GM19043 (cell line): ENCODE measurements around the gene SYTL2.
"Not testable (repeated sequence)": the region's sequence is repeated elsewhere in the genome, so short reads cannot be mapped to it uniquely, and the experiment has no call there.

Experiments used
- ATAC-seq: cut with Tn5 transposase; IDR thresholded peaks from one replicate; pipeline ENCODE4 v1.9.1; 2021; ENCODE audit warnings: low read depth; ENCODE audit not compliant: unreplicated experiment

Gene SYTL2, protein sequence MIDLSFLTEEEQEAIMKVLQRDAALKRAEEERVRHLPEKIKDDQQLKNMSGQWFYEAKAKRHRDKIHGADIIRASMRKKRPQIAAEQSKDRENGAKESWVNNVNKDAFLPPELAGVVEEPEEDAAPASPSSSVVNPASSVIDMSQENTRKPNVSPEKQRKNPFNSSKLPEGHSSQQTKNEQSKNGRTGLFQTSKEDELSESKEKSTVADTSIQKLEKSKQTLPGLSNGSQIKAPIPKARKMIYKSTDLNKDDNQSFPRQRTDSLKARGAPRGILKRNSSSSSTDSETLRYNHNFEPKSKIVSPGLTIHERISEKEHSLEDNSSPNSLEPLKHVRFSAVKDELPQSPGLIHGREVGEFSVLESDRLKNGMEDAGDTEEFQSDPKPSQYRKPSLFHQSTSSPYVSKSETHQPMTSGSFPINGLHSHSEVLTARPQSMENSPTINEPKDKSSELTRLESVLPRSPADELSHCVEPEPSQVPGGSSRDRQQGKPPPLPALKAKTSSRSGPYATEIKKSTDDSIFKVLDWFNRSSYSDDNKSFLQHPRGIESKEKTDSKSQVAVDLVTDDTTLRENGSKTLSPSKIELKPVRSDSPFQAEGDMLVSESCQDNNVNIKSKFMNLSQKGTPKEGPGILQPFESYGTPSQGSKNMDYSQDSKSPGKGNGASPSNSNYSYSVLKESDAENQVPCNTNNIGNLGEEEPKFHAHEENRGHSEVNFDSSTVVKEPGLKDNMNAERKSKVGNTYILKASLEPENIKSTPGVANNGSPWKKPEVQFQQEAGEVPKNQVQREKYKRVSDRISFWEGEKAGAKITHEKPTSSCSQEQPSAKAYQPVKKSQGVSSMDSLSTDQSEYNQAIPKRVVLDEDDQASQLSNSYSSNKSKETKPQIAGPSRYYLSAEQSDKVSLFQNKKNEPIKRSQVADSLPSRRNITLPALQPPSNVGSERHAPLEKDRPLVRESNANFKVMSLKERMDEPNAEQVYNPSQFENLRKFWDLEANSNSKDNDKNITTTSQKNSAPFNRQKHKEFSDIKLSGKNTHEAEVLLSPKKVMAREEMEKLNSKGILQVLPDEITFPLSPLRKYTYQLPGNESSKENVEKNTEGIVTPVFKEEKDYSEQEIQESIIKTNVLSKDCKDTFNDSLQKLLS (N-terminal part only)

DNA sequence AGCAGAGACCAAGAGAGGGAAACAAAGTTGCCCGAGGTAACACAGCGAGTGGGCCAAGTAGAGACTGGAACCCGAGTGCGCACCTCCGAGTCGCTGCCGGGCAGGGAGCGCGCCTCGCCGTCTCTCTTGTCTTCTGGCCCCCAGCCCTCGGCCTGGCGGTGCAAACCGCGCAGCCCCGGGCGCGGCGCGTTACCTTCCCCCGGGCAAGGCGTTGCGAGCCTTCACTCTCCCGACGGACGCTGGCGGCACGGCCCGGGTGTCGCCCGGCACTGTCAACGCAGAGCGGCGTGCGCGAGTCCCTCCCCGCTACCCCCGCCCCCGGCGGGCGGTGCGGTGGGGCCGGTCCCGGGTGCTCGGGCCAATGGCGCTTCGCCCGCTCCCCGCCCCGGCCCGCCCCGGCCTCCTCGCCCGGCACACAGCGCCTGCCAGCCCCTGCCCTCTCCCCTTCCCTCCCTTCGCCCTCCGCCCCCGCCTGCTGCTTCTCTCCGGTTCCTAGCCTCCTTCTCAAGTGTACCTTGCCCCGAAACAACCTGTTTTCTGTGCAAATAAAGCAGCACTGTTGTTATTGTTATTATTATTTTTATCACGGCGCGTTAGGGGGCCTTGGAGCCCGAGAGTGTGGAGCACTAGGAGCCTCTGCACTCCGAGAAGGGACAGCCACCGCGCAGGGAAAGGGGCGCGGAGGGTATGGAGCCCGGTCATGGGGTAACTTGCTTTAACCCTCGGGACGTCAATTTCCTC lies at the start of gene SYTL2:
SYTL2 (minus strand) TSS at position 271 of the 741 bp plus-strand sequence. CDS start 53,416 bp downstream, outside the sequence.
- ATAC-seq: peak; percentile 80

GRCh38 chr11:85859541-85859940 lies 48.6 kb upstream of the SYTL2 start:
- not testable (repeated sequence) for ATAC-seq

GRCh38 chr11:85857098-85857497 lies 46.2 kb upstream of the SYTL2 start:
- ATAC-seq: no peak

- no peak for ATAC-seq
Observed at GRCh38 chr11:85855341-85855656, 44.4 kb upstream of the SYTL2 start, which contains the start of gene CCDC83. CCDC83 (plus strand) TSS chr11:85855383; CDS start chr11:85865124, 9,741 bp downstream.

- peak; percentile 97 for ATAC-seq
Observed at GRCh38 chr11:85854557-85855340, 43.8 kb upstream of the SYTL2 start.

GRCh38 chr11:85854212-85854556 lies 43.2 kb upstream of the SYTL2 start:
- ATAC-seq: no peak

DNA sequence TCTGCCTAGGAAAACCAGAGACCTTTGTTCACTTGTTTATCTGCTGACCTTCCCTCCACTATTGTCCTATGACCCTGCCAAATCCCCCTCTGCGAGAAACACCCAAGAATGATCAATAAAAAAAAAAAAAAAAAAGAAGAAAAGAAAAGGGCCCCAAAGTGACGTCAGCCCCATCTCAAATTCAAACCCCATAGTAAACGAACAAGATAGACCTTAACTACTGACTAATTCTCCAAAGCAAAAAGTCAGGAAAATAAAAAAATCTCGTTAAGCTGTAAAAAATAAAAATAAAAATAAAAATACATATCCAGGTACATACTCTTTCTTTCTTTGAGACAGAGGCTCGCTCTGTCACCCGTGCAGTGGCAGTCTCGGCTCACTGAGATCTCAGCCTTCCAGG lies 42.6 kb upstream of the SYTL2 start:
- ATAC-seq: not testable (repeated sequence)

GRCh38 chr11:85852754-85853153 lies 41.8 kb upstream of the SYTL2 start:
- ATAC-seq: not testable (repeated sequence)

GRCh38 chr11:85848556-85848955 lies 37.6 kb upstream of the SYTL2 start:
- no peak for ATAC-seq

GRCh38 chr11:85848006-85848405 lies 37.1 kb upstream of the SYTL2 start:
- ATAC-seq: no peak

DNA sequence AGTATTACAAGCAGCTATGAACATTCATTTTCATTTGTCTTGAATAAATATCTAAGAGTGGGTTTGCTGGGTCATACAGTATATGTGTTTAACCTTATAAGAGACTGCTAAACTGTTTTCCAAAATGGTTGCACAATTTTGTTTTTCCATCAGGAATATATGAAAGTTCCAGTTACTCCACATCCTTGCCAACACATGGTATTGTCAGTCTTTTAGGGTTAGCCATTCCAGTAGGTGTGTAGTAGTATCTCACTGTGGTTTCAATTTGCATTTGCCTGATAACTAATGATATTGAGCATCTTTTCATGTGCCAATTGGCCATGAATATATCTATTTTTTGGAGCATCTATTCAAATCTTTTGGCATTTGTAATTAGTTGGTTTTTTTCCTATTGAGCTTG lies 36.5 kb upstream of the SYTL2 start:
- no peak for ATAC-seq

- no peak for ATAC-seq
Observed at GRCh38 chr11:85845124-85845631, 34.2 kb upstream of the SYTL2 start.

DNA sequence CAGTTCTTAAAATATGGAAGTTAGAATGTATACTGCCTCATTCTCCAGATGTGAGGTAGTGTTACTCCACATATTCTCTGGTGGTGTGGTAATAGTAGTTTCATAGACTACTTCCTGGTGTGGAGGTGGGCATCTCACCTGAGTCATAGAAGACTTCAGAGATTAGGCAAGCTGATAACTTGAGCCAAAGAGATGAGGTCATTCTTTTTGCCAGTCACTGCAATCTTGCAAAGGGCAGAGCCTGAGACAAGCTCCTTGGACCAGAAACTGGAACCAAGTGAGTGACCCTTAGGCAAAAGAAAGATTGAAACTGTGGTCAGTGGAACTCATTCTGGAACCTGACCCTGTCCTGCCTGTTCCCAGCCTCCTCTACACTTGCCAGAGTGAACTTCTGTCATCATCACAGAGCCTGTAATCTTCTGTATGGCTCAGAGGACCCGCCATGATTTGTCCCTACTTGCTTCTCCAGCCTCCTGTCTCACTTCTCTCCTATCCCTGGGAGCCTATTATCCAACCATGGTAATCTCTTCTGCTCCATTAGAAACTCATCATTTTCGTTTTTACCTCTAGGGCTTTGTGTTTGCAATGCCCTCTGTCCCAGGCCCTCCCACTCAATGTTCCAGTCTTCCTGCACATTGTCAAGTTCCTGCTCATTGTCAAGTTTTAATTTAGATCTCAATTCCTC lies 33.6 kb upstream of the SYTL2 start:
- ATAC-seq: no peak

GRCh38 chr11:85843929-85844328 lies 33.0 kb upstream of the SYTL2 start:
- ATAC-seq: no peak

DNA sequence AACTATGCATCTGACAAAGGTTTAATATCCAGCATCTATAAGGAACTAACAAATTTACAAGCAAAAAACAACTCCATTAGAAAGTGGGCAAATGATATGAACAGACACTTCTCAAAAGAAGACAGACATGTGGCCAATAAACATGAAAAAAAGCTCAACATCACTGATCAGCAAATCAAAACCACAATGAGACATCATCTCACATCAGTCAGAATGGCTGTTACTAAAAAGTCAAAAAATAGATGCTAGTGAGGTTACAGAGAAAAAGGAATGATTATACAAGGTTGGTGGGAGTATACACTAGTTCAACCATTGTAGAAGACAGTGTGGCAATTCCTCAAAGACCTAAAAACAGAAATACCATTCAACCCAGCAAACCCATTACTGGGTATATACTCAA lies 30.0 kb upstream of the SYTL2 start:
- not testable (repeated sequence) for ATAC-seq

GRCh38 chr11:85835729-85836128 lies 24.8 kb upstream of the SYTL2 start:
- no peak for ATAC-seq

DNA sequence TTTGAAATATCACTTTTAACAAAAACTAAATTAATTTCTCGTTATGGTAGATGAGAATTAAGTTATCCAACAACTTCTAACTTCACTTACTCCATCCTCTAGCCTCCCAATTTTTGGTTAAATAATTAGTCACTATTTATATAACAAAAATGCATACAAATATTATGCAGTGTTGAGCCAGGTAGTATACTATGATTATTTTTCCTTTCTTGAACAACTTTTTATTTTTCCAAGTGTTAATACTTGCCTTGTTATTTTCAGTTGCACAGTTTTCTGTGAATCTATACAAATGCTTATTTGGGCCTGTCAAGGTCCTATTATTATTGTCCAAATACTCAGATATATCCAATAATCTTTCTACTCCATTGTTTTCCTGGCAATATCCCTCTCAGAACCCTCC lies 24.3 kb upstream of the SYTL2 start:
- no peak for ATAC-seq

DNA sequence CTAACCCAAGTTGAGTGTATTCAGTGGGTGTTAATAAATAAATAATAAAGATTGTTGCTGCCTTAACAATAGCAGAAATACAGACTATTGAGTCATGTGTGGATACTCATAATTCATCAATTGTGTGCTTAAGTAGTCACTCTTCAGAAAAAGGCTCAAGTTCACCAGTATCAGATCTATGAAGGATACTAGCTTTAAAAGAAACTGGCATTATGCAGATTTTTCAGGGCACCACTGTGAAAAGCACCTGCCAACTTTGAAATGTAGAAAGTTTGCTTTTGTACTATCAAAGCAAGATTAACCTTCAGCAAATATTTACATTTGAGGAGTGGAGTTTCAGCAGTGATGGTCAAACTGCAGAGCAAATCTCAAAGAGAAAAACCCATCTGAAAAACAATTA lies 20.1 kb upstream of the SYTL2 start:
- ATAC-seq: no peak

DNA sequence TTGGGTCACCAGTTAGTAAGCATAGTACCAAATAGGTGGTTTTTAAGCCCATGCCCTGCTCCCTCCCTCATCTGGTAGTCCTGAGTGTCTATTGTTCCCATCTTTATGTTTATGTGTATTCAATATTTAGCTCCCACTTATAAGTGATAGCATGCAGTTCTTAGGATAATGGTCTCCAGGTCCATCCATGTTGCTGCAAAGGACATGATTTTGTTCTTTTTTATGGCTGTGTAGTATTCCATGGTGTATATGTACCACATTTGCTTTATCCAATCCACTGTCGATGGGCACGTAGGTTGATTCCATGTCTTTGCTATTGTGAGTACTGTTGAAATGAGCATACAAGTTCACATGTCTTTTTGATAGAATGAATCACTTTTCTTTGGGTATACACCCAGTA lies 18.2 kb upstream of the SYTL2 start:
- no peak for ATAC-seq
